UCSD-AML1 (cell line): Measurements from ENCODE around the gene OR4A15.
A peak's percentile ranks its signal among the peaks of the same experiment; 100 is the strongest.

Experiments used
- DNase-seq: peaks from one replicate; lab custom pipeline; 2025; ENCODE audit not compliant: unreplicated experiment; lab: John Stamatoyannopoulos, UW

Gene OR4A15

DNA sequence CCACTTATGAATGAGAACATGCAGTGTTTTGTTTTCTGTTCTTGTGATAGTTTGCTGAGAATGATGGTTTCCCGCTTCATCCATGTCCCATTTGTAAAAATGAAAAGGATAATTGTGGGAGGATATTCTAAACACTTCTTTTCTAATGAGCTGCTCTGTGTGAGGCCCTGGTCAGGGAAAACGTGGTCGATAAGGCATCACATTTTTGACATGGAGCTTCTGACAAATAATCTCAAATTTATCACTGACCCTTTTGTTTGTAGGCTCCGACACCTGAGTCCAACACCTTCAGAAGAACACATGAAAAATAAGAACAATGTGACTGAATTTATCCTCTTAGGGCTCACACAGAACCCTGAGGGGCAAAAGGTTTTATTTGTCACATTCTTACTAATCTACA is at the start of gene OR4A15:
OR4A15 (plus strand) TSS at position 301 of the 400 bp plus-strand sequence; CDS start at position 301, 0 bp downstream.
- no peak for DNase-seq

GRCh38 chr11:55324500-55324899 is 43.3 kb upstream of the OR4A15 start:
- DNase-seq, result no peak

- no peak for DNase-seq
Observed at GRCh38 chr11:55342901-55343300, 24.9 kb upstream of the OR4A15 start, which contains the start of gene OR4A16. Gene OR4A16, plus strand, starts transcription at chr11:55343201. Its CDS starts 0 bp downstream, at chr11:55343201.

DNA sequence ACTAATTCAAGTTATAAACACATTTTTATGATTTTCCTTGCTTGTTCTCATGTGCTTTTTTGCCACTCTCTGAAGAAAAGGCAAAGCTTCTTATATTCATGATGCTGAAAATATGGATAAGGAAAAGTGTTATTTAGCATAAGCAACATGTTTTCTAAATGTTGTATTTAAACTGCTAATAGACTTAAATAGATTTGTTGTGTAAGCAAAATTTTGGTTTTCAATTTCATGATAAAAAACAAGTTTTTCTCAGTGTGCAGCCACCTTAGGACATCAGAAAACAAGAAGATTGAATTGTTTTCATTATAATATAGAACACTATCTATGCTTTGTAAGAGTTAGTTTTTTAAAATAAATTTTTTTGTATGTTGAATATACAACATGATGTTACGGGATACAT is 22.5 kb upstream of the OR4A15 start:
- DNase-seq, result no peak

DNA sequence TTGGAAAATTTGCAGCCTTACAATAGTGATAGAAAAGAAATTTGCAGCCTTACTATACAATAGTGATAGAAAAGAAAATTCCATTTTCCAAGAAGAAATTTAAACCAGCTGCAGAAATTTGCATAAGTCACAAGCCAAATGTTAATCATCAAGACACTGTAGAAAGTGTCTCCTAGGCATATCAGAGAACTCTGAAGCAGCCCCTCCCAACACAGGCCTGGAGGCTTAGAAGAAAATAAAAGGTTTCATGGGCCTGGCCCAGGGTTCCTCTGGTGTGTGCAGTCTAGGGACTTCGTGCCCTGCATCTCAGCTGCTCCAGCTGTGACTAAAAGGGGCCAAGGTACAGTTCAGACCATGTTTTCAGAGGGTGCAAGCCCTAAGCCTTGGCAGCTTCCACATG is 18.7 kb upstream of the OR4A15 start:
- DNase-seq, result no peak

- peak; percentile 10 for DNase-seq
Observed at GRCh38 chr11:55357560-55358184, 10.1 kb upstream of the OR4A15 start.

GRCh38 chr11:55401011-55401410 is 33.2 kb downstream of the OR4A15 start:
- no peak for DNase-seq
